22Rv1 (cell line): ENCODE results near the gene NRXN3.

ENCODE experiments used
- H3K27ac ChIP-seq: fragments of 450-650 bp; 2 replicates; pipeline ENCODE4 v1.5.1; 2017
- CTCF ChIP-seq: fragments of 450-650 bp; IDR thresholded peaks from 2 replicates; pipeline ENCODE4 v1.5.1; 2017; ENCODE audit warnings: mild to moderate bottlenecking
- ZFX ChIP-seq: fragments of 450-650 bp; IDR thresholded peaks from 2 replicates; pipeline ENCODE4 v1.6.1; 2017; ENCODE audit warnings: antibody characterized with exemption, borderline replicate concordance

The NRXN3 gene

GRCh38 chr14:78170203-78170602 lies at the start of gene NRXN3:
Gene NRXN3, plus strand, starts transcription at chr14:78170373. Its CDS starts 72,721 bp downstream, at chr14:78243094.
- no peak for TF ChIP-seq ZFX
- no peak for TF ChIP-seq CTCF
- no peak within 1 kb of the TSS for H3K27ac ChIP-seq

- no peak overlapping the region for H3K27ac ChIP-seq
- TF ChIP-seq ZFX, result no peak
Observed at GRCh38 chr14:78122436-78122835, 47.7 kb upstream of the NRXN3 start.

DNA sequence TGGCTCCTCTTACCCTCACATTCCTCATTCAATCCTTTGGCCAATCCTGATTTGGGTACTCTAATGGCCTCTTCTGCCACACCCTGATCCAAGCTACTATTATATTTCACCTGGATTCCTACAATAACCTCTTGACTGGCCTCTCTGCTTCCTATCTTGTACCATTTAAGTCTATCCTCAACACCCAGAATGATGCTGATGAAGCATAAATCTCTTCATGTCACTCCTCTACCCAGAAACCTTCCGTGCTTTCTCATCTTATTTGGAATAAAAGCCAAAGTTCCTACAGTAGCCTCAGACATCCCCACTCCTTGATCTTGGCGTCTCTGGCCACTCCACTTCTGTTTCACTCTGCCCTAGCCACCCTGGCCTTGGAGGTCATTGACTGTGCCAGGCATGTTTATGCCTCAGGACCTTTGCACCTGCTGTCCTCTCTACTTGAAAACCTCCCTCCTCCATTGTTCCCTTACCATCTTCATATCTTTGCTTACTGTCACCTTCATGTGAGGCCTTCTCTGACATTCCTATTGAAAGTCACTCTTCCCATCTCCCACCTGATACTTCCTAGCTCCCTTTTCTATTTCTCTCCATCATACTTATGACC lies 46.4 kb upstream of the NRXN3 start:
- TF ChIP-seq ZFX, result no peak
- no peak for TF ChIP-seq CTCF
- H3K27ac ChIP-seq, result no peak overlapping the region

- TF ChIP-seq CTCF (no peak), ZFX (no peak)
- no peak overlapping the region for H3K27ac ChIP-seq
Observed at GRCh38 chr14:78127961-78128360, 42.2 kb upstream of the NRXN3 start.

- TF ChIP-seq CTCF, result no peak
- TF ChIP-seq ZFX, result no peak
- H3K27ac ChIP-seq, result no peak overlapping the region
Observed at GRCh38 chr14:78129375-78129774, 40.8 kb upstream of the NRXN3 start.

DNA sequence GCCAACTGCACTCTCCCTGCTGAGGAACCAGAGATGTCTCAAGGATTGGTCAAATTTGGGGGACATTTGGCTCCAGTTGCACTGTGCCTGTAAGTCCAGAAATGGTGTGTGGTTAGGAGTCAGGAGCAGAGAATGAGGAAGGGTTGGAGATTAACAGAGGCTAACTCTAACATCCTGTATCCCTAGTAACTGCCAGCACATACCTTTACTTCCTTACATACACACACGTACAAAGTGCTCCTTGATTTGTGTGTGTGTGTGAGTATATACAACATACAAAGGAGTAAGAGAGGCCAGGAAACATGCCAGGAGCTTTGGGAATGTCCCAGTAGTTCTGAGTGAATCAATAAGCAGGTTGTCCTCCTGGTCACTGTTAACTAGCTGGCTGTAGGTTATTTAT lies 39.8 kb upstream of the NRXN3 start:
- no peak overlapping the region for H3K27ac ChIP-seq
- TF ChIP-seq CTCF (no peak), ZFX (no peak)

DNA sequence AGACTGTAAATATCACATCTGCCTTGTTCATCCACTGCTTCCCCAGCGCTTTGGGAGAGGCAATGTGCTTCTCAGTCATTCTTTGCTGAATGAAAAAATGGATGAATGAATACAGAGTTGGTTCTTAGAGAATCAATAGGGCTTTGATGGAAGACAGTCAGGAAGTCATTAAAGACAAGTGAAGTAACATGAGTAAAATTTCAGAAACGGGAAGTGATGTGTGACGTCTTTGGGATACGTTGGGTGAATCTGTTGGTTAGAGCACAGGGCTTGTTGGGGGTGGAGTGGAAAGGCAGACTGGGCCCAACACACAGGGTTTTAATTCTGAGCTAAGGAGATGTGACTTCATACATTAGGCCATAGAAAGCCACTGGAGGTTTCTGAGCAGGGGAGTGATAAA lies 39.0 kb upstream of the NRXN3 start:
- H3K27ac ChIP-seq, result no peak overlapping the region
- TF ChIP-seq CTCF (no peak), ZFX (no peak)

DNA sequence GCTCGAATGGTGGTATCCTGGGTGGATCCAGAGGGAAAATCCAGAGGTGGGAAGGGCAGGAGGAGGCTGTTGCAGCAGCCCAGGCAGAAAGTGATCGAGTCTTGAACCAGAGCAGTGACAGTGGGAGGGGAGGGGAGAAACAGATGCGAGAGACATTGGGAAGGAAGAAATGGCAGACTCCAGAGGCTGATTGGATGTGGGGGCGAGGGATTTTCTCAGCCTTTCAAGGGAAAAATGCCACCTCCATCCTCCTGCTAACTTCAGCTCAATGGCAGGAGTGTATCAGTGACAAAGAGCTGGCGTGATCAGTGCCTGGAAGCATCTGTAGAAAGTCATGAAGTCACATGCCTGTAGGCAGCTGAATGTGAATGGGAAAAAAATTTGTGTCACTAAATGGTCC lies 38.6 kb upstream of the NRXN3 start:
- H3K27ac ChIP-seq, result no peak overlapping the region
- TF ChIP-seq CTCF (no peak), ZFX (no peak)
